VCaP (cell line): ENCODE results near the gene PACRG.

ENCODE experiments used
- H3K27ac ChIP-seq: fragments of 450-650 bp; 2 replicates; pipeline ENCODE4 v1.5.1; 2017
- TF ChIP-seq, protein P1 (sequence below): fragments of 450-650 bp; conservative IDR thresholded peaks from 2 replicates; pipeline ENCODE4 v1.5.1; 2017; ENCODE audit warnings: mild to moderate bottlenecking, moderate library complexity

Gene PACRG

GRCh38 chr6:162710419-162710818, 17.4 kb upstream of the PACRG start:
- TF ChIP-seq, protein P1, sequence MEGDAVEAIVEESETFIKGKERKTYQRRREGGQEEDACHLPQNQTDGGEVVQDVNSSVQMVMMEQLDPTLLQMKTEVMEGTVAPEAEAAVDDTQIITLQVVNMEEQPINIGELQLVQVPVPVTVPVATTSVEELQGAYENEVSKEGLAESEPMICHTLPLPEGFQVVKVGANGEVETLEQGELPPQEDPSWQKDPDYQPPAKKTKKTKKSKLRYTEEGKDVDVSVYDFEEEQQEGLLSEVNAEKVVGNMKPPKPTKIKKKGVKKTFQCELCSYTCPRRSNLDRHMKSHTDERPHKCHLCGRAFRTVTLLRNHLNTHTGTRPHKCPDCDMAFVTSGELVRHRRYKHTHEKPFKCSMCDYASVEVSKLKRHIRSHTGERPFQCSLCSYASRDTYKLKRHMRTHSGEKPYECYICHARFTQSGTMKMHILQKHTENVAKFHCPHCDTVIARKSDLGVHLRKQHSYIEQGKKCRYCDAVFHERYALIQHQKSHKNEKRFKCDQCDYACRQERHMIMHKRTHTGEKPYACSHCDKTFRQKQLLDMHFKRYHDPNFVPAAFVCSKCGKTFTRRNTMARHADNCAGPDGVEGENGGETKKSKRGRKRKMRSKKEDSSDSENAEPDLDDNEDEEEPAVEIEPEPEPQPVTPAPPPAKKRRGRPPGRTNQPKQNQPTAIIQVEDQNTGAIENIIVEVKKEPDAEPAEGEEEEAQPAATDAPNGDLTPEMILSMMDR, result no peak
- no peak overlapping the region for H3K27ac ChIP-seq

GRCh38 chr6:162710936-162711335, 16.8 kb upstream of the PACRG start:
- TF ChIP-seq, protein P1, result no peak
- no peak overlapping the region for H3K27ac ChIP-seq

DNA sequence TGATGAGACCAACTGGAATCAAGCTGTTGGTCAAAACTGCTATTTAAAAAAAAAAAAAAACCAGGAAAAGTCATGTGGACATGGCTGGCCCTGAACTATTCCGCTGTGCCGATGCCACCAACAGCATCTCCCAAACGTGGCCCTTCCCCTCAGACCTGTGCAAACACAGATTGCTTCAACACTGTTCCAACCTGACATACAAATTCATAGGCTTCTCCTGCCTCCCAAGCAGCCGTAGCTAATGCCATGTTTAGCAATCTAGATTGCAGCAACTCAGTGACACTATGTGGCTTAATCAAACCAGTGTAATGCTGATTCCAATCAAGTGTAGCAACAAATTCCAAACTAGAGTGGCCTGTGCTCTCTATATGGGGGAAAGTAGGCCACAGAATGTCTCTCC, 16.4 kb upstream of the PACRG start:
- TF ChIP-seq, protein P1, result no peak

GRCh38 chr6:162712694-162713093, 15.1 kb upstream of the PACRG start:
- TF ChIP-seq, protein P1, result no peak
- no peak overlapping the region for H3K27ac ChIP-seq

More for the DNA sequence above, 16.4 kb upstream of the PACRG start:
- H3K27ac ChIP-seq, result no peak overlapping the region

DNA sequence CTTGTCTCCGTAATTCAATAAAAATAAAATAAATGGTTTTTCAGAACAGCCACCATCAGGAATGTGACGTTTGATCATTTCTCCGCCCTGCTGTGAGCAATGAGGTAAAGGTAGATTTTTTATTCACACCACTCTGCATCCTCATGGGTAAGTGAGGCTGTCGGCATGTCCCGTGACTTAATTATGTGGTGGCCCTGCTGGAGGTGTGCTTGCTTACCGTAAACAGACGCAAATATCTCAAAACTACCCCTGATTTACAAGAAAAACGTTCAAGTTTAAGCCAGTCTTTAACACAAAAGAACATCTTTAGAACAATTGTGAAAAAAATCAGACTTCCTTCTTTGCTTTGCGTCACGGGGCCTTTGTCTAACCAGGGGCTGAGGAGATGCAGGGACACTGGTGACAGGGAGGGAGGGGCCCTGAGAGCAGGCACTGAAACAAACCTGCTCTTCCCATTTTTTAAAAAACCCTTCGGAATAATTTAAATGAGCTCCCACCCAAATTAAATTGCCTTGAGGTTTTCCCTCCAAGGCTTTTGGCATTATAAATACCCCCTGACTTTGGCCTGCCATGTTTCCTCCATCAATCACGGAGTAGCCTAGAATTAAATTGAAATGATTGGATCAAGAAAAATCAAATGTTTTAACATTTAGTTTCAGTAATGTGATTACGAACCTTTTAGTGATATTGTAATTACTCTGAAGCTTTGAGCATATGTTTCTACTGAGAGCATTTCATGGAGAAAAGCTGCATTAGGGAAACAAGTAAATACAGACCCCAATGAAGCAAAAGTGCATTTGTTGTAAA, 13.6 kb upstream of the PACRG start:
- TF ChIP-seq, protein P1, result no peak
- H3K27ac ChIP-seq, result no peak overlapping the region

DNA sequence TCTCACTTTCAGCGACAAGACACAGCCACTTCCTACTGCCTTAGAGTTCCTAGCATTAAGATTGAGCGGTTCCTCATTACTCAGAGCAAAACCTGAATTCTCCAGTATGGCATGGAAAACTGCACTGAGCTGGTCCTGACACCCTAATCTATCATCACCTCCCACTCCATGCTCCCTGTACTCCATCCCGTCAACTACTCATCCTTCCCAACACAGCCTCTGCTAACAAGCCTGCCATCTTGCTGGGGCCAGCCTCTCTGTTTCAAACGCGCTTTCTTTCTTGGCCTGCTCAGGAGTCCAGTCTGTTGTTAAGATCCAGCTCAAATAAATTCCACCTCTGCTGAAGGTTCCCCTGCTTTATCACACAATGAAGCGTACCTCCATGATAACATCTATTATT, 12.2 kb upstream of the PACRG start:
- no peak overlapping the region for H3K27ac ChIP-seq
- TF ChIP-seq, protein P1, result no peak

DNA sequence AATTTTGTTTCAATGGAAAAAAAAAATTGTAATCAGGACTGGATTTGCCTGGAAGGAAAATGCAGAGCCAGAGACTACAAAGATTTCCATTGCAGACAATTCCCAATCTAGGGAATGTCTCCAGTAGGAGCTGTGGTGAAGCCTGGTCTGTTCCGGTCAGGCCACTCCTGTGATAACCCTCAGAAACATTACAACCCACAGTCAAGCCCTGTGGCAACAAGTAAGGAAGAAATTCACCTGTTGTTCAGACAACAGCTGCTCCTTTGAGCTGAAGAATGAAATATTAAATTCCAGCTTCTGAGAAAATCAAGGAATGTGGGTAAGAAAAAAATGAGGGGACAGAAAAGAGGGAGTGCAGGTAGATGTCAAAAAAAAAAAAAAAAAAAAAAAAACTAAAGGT, 8.2 kb upstream of the PACRG start:
- no peak overlapping the region for H3K27ac ChIP-seq
- TF ChIP-seq, protein P1, result no peak
